GM11168 (cell line): ENCODE data around the gene FOXM1.

Experiments
- in situ Hi-C: fragments of 300-500 bp; cut with MboI; formaldehyde crosslinking; loops from one replicate; pipeline ENCODE4 v1.12.0; 2022; ENCODE audit warnings: low sequenced_read_pairs; ENCODE audit not compliant: unreplicated experiment

The FOXM1 gene, protein sequence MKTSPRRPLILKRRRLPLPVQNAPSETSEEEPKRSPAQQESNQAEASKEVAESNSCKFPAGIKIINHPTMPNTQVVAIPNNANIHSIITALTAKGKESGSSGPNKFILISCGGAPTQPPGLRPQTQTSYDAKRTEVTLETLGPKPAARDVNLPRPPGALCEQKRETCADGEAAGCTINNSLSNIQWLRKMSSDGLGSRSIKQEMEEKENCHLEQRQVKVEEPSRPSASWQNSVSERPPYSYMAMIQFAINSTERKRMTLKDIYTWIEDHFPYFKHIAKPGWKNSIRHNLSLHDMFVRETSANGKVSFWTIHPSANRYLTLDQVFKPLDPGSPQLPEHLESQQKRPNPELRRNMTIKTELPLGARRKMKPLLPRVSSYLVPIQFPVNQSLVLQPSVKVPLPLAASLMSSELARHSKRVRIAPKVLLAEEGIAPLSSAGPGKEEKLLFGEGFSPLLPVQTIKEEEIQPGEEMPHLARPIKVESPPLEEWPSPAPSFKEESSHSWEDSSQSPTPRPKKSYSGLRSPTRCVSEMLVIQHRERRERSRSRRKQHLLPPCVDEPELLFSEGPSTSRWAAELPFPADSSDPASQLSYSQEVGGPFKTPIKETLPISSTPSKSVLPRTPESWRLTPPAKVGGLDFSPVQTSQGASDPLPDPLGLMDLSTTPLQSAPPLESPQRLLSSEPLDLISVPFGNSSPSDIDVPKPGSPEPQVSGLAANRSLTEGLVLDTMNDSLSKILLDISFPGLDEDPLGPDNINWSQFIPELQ

GRCh38 chr12:2877047-2877952 lies at the start of gene FOXM1, which contains the start of gene RHNO1:
TSS of gene FOXM1 (minus strand) at chr12:2877174. CDS start at chr12:2874478, 2,696 bp downstream.
TSS of gene RHNO1 (plus strand) at chr12:2877223. CDS start at chr12:2885367, 8,144 bp downstream.
- in situ Hi-C loops: no loop called here

DNA sequence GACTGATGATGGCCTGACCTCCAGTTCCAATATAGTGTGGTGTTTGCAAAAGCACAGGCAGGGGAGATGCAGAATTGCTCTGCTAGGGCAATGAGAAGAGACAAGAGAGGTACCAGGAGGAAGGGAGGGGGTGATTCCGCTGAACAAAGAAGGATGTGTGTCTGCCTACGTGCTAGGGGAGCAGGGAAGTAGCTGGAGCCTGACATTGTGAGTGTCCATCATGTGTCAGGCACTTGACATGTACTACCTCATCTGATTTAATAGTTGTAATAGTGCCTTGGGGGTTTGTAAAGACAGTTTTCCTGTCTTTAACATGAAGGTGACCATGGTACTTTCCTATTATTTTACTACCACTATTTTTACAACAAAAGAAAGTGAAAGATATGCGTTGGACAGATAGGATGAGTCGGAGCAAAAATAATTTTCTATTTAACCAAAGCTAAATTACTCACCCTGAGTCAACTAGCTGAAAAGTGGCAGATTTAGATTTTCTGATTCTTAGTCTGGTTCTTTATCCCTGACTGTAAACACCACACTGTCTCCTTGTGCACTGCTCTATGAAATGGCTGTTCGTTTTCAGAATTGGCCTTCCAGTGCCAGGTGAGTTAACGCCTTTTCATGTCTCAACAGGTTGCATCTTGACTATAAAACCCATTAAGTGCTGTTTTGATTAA lies 48.5 kb upstream of the FOXM1 start:
- in situ Hi-C loops: no loop called here

GRCh38 chr12:2924019-2924418 lies 47.0 kb upstream of the FOXM1 start:
- in situ Hi-C loops: no loop called here

GRCh38 chr12:2923057-2923456 lies 46.1 kb upstream of the FOXM1 start:
- in situ Hi-C loops: no loop called here

GRCh38 chr12:2922329-2922728 lies 45.4 kb upstream of the FOXM1 start:
- in situ Hi-C loops: no loop called here

- in situ Hi-C loops: no loop called here
Observed at GRCh38 chr12:2919249-2919648, 42.3 kb upstream of the FOXM1 start.

DNA sequence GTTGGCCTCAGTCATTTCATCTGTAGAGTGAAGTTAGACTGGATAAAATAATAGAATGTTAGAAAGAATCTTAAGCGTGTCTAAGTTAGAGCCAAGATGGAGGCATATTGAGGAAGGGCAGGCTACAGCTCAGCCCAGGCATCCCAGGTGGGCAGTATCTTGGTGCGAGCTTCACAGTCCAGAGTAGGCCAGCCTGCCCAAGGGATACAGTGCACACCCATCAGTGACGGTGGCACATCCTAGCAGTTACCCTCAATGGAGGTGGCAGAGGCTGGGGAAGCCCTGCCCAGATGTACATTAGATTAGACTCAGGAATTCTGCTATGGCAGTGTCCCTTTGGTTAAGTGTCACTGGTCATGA lies 35.2 kb upstream of the FOXM1 start:
- in situ Hi-C loops: no loop called here

DNA sequence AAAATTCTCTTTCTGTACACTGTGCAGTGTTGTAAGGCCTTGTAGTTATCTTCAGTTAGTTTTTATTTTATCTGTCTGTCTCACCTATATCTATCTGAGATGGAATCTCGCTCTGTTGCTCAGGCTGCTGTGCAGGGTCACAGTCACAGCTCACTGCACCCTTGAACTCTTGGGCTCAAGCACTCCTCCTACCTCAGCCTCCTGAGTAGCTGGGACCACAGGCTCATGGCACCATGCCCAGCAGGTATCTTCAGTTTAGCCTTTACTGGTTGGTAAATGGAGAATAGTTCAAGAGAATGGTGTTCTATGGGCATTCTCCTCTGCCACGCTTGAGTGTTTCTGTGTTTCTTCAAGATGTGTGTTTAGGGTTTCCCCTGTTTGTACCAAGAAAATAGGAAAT lies 27.3 kb upstream of the FOXM1 start:
- in situ Hi-C loops: no loop called here

DNA sequence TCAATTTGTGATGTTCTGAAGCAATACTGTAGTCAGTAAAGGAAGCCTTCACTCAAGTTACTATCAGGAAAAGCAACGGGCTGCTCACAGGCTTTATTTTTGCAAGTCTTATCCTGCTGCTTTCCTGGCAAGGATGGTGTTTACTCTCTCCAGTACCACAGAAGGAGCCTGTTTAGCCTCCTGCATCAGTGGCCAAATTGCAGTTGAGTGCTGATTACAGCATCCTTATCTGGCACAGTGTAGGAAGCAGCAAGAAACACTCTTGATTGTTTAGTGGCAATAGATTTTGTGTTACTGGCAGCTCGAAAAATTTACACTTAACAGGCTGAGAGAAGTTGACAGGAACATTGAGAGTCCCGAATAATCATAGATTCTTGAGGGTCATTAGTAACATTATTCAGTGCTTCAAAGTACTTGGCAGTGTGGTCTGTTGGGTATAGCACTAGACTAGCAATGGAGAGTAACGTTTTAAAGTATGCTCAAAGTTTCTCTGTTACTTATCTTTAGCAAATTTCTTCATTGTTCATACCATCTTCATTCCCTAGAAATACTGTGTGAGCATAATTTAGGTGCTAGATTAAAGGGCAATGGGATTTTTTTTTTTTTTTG lies 25.4 kb upstream of the FOXM1 start:
- in situ Hi-C loops: no loop called here

DNA sequence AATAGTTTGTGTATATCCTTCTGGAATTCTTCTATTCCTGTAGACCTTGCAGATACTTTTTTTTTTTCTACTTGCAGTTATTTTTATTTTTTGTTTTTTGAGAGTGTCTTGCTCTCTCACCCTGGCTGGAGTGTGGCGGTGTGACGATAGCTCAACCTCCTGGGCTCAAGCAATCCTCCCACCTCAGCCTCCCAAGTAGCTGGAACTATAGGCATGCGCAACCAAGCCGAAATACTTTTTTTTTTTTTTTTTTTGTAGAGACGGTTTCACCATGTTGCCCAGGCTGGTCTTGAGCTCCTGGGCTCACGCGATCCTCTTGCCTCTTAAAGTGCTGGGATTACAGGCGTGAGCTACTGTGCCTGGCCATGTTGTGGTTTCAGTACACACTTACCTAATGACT lies 23.7 kb upstream of the FOXM1 start:
- in situ Hi-C loops: no loop called here

DNA sequence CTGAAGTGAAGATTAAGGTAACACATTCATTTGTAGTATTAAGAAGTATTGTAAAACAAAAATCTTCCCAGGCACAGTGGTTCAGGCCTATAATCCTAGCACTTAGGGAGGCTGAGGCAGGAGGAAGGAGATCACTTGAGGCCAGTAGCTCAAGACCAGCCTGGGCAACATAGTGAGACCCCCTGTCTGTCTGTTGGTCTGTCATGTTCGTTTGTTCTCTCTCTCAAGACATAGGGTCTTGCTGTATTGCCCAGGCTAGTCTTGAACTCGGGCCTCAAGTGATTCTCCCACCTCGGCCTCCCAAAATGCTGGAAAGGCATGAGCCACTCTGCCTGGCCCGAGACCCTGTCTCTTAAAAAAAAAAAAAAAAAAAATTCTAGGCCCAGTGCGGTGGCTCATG lies 20.4 kb upstream of the FOXM1 start:
- in situ Hi-C loops: no loop called here

DNA sequence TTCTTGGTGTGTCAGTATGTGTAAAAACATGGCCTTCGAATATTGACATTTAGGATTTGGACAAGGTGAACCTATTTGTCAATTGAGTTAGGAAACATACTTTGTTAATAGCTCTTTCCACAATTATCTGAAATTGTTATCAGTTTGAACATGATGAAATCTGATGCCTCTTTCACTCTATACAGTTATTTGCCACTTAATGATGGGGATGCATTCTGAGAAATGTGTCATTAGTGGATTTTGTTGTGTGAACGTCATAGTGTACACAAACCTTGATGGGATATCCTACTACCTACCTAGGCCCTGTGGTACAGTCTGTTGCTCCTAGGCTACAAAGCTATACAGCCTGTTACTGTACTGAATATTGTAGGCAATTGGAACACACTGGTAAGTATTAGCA lies 18.5 kb upstream of the FOXM1 start:
- in situ Hi-C loops: no loop called here

- in situ Hi-C loops: no loop called here
Observed at GRCh38 chr12:2895051-2895451, 18.1 kb upstream of the FOXM1 start.

- in situ Hi-C loops: no loop called here
Observed at GRCh38 chr12:2893007-2893406, 16.0 kb upstream of the FOXM1 start.

DNA sequence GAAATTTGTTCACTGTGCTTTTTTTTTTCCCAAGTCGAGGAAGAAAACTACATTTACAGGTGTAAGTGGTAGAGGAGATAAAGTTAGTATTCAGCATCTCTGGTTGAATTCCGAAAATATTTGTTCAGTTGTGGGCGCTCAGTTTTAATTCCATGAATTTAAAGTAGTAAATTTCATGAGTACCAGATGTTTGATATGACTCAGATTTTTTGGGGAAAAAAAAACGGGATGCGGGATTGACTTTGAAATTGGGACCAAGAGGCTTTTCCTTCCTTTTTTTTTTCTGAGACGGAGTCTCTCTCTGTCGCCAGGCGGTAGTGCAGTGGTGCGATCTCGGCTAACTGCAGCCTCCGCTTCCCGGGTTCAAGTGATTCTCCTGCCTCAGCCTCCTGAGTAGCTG lies 15.3 kb upstream of the FOXM1 start:
- in situ Hi-C loops: no loop called here

DNA sequence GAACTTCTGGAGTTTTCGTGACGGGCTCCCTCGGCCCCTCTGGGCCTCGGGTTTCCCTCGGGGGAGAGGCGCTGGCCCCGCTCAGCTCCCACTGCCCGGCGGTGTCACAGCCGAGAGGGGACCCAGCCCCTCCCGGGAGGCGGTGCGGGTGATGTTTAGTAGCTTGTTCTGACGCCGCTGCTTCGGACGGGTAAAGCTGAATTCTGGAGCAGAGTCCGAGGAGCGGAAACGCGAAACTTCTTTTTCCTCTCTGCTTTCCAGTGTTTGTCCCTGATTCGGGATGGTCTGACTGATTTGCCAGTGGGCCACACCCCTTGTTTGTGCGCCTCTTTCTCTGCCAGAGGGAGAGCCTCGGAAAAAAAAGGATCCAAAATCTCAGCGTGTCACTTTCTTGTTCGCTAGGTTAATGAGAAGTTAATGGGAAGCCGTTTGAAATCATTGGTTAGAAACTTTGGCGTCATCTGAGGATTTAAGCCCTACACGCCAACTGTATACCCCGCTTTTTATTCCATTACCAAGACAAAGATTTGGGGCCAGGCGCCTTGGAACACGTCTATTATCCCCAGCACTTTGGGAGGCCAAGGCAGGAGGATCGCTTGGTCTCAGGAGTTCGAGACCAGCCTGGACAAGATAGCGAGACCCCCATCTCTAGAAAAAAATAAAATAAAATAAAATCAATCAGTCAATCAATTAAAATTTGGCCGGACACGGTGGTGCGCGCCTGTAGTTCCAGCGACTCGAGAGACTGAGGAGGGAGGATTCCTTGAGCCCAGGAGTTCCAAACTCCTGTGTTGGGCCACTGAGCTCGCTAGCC lies 14.5 kb upstream of the FOXM1 start:
- in situ Hi-C loops: no loop called here

- in situ Hi-C loops: no loop called here
Observed at GRCh38 chr12:2890388-2891239, 13.6 kb upstream of the FOXM1 start, which contains the start of gene TULP3. TSS of gene TULP3 (plus strand) at chr12:2890891. CDS start at chr12:2890948, 57 bp downstream.

DNA sequence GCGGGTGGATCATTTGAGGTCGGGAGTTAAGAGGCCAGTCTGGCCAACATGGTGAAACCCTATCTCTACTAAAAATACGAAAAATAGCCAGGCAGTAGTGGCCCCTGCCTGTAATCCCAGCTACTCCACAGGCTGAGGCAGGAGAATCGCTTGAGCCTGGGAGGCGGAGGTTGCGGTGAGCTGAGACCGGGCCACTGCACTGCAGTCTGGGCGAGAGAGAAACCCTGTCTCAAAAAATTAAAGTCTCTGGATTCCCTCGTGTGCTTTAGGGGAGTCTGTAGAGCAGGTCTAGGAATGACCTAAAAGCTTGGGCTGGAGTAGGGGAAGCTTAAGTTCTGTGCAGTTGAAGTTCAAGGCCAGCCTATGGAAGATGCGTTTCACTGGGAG lies 13.0 kb upstream of the FOXM1 start:
- in situ Hi-C loops: no loop called here
